SK-N-SH (cell line): Measurements from ENCODE around the gene STAT5B. TPM values are rescaled to one million over a fixed set of nuclear protein-coding genes. Genes with fewer than 3 reads are reported as not detected.

ENCODE experiments used
- CTCF ChIA-PET: fragments of 300-600, 350-600 bp; formaldehyde crosslinking; extraction: SDS; loops from one replicate; lab custom pipeline; 2021; lab: Yijun Ruan, JAX
- POLR2A ChIA-PET: fragments of 350-600 bp; sonication (Branson Sonifier 250); formaldehyde crosslinking; extraction: SDS; loops from one replicate; lab custom pipeline; 2020; ENCODE audit warnings: antibody characterized with exemption, inconsistent platforms; lab: Yijun Ruan, JAX
- DNase-seq: peaks from one replicate; pipeline ENCODE4 v3.0.0; 2012
- H2AFZ ChIP-seq: fragments of 200-600 bp; sonication (generic); 2 replicates; pipeline ENCODE4 v1.8.1; 2016; ENCODE audit warnings: antibody characterized with exemption, mild to moderate bottlenecking, low read depth
- H3F3A ChIP-seq: fragments of 200-600 bp; sonication (generic); replicated peaks from 2 replicates; pipeline ENCODE3; 2016; ENCODE audit warnings: antibody characterized with exemption, mild to moderate bottlenecking; ENCODE audit not compliant: insufficient read depth
- H3K27ac ChIP-seq, 2 experiments: fragments of 200-500 bp in 1 of 2; fragments of 200-600 bp in 1 of 2; sonication (Bioruptor generic) in 1 of 2; sonication (generic), shearing (Covaris generic) in 1 of 2; 2 replicates each; pipeline versions ENCODE4 v1.5.1 to v1.6.1; 2014 to 2016; ENCODE audit warnings: low read depth in 2 of 2, inconsistent platforms in 1 of 2, low read length in 1 of 2, mild to moderate bottlenecking in 1 of 2, mixed read lengths in 1 of 2
- H3K27me3 ChIP-seq: fragments of 200-600 bp; sonication (generic), shearing (Covaris generic); 2 replicates; pipeline ENCODE4 v1.6.1; 2016; ENCODE audit warnings: mixed run types; ENCODE audit not compliant: insufficient read depth
- H3K36me3 ChIP-seq, 2 experiments: fragments of 200-500 bp in 1 of 2; fragments of 200-600 bp in 1 of 2; sonication (Bioruptor generic) in 1 of 2; sonication (generic) in 1 of 2; replicated peaks in 1 of 2; 2 replicates each; pipeline versions ENCODE3 to v1.5.1; 2014 to 2016; ENCODE audit warnings: low read length in 1 of 2, mild to moderate bottlenecking in 1 of 2; ENCODE audit not compliant: insufficient read depth in 2 of 2, control insufficient read depth in 1 of 2
- H3K4me1 ChIP-seq, 2 experiments: fragments of 200-500 bp in 1 of 2; fragments of 200-600 bp in 1 of 2; sonication (Bioruptor generic) in 1 of 2; sonication (generic), shearing (Covaris generic) in 1 of 2; 2 replicates each; pipeline versions ENCODE4 v1.5.1 to v1.6.1; 2014 to 2016; ENCODE audit warnings: low read depth in 1 of 2, low read length in 1 of 2, mixed run types in 1 of 2; ENCODE audit not compliant: insufficient read depth in 2 of 2, control insufficient read depth in 1 of 2
- H3K4me2 ChIP-seq: fragments of 200-600 bp; sonication (generic), shearing (Covaris generic); 2 replicates; pipeline ENCODE4 v1.6.1; 2017; ENCODE audit warnings: mixed run types
- H3K4me3 ChIP-seq, 2 experiments: fragments of 200-500 bp in 1 of 2; fragments of 200-600 bp in 1 of 2; sonication (Bioruptor generic) in 1 of 2; sonication (generic), shearing (Covaris generic) in 1 of 2; 2 replicates each; pipeline versions ENCODE4 v1.5.1 to v1.8.1; 2014 to 2016; ENCODE audit warnings: low read depth in 2 of 2, inconsistent platforms in 1 of 2, low read length in 1 of 2, mild to moderate bottlenecking in 1 of 2, mixed read lengths in 1 of 2, moderate library complexity in 1 of 2
- H3K79me2 ChIP-seq: fragments of 200-600 bp; sonication (generic); 2 replicates; pipeline ENCODE4 v1.8.1; 2017; ENCODE audit warnings: mild to moderate bottlenecking; ENCODE audit not compliant: insufficient read depth
- H3K9ac ChIP-seq: fragments of 200-600 bp; sonication (generic); 2 replicates; pipeline ENCODE4 v1.6.1; 2017; ENCODE audit warnings: mixed run types
- H3K9me2 ChIP-seq: fragments of 200-600 bp; sonication (generic); 2 replicates; pipeline ENCODE4 v1.6.1; 2017; ENCODE audit warnings: mixed run types
- H3K9me3 ChIP-seq: fragments of 200-600 bp; sonication (generic); 2 replicates; pipeline ENCODE4 v1.6.1; 2017; ENCODE audit warnings: mixed run types, mild to moderate bottlenecking, moderate library complexity
- H4K20me1 ChIP-seq: fragments of 200-600 bp; sonication (generic); 2 replicates; pipeline ENCODE4 v1.6.1; 2017; ENCODE audit warnings: mild to moderate bottlenecking, mixed run types; ENCODE audit not compliant: insufficient read depth
- CHD2 ChIP-seq: fragments of 150-350 bp; IDR thresholded peaks from 2 replicates; pipeline ENCODE4 v1.6.1; 2018; ENCODE audit warnings: low read length; ENCODE audit not compliant: partially characterized antibody
- ELF1 ChIP-seq: IDR thresholded peaks from 2 replicates; pipeline ENCODE4 v1.4.0; 2012
- EP300 ChIP-seq, 2 experiments: IDR thresholded peaks; 2 replicates each; pipeline versions ENCODE4 v1.4.0 to v1.6.1; 2012; ENCODE audit warnings: borderline replicate concordance in 1 of 2, low read depth in 1 of 2, low read length in 1 of 2
- FOSL2 ChIP-seq: IDR thresholded peaks from 2 replicates; pipeline ENCODE4 v1.4.0; 2012; ENCODE audit warnings: low read depth, mild to moderate bottlenecking, moderate library complexity, borderline replicate concordance
- FOXM1 ChIP-seq: IDR thresholded peaks from 2 replicates; pipeline ENCODE4 v1.4.0; 2012; ENCODE audit warnings: low read depth, mild to moderate bottlenecking
- NFIC ChIP-seq: IDR thresholded peaks from 2 replicates; pipeline ENCODE4 v1.4.0; 2012; ENCODE audit warnings: borderline replicate concordance
- POLR2AphosphoS5 ChIP-seq: IDR thresholded peaks from 2 replicates; pipeline ENCODE4 v1.6.1; 2012; ENCODE audit warnings: low read depth, low read length
- SMC3 ChIP-seq: IDR thresholded peaks from 2 replicates; pipeline ENCODE4 v1.6.1; 2012; ENCODE audit warnings: low read depth, low read length, improper control_type of control experiment
- TAF1 ChIP-seq: IDR thresholded peaks from 2 replicates; pipeline ENCODE4 v1.6.1; 2012; ENCODE audit warnings: low read depth, mild to moderate bottlenecking, low read length, moderate library complexity, borderline replicate concordance
- TCF12 ChIP-seq: IDR thresholded peaks from 2 replicates; pipeline ENCODE4 v1.4.0; 2012
- TEAD4 ChIP-seq: IDR thresholded peaks from 2 replicates; pipeline ENCODE4 v1.4.0; 2012; ENCODE audit warnings: mild to moderate bottlenecking, borderline replicate concordance; ENCODE audit not compliant: insufficient read depth
- YY1 ChIP-seq: IDR thresholded peaks from 2 replicates; pipeline ENCODE4 v1.4.0; 2012; ENCODE audit warnings: low read depth, mild to moderate bottlenecking
- WGBS: methylation state at CpG from one replicate; pipeline ENCODE4 v1.1.6; 2017; ENCODE audit warnings: low lambda C conversion rate; 5-methylcytosine and 5-hydroxymethylcytosine counted together
- polyA plus RNA-seq, 3 experiments: library from polyadenylated mRNA; depleted of rRNA; stranded (reverse); fragments of >200 nt; gene quantifications; 2 replicates each; pipeline ENCODE4 v1.2.3, GENCODE V29; 2012
- TF ChIP-seq, protein P1 (sequence below): IDR thresholded peaks from 2 replicates; pipeline ENCODE4 v1.6.1; 2012; ENCODE audit warnings: mild to moderate bottlenecking, low read depth, low read length, moderate library complexity
- TF ChIP-seq, protein P2 (sequence below): IDR thresholded peaks from 2 replicates; pipeline ENCODE4 v1.4.0; 2012; ENCODE audit warnings: low read depth, borderline replicate concordance
- TF ChIP-seq, protein P3 (sequence below): IDR thresholded peaks from 2 replicates; pipeline ENCODE4 v1.4.0; 2012; ENCODE audit warnings: low read depth, borderline replicate concordance
- TF ChIP-seq, protein P4 (sequence below): fragments of 150-350 bp; IDR thresholded peaks from 2 replicates; pipeline ENCODE4 v1.6.1; 2016; ENCODE audit warnings: mild to moderate bottlenecking, low read depth, low read length
- TF ChIP-seq, protein P5 (sequence below): IDR thresholded peaks from 2 replicates; pipeline ENCODE4 v1.4.0; 2012; ENCODE audit warnings: low read depth

STAT5B gene
- polyA plus RNA-seq, 1 of the 3 experiments (the other 2 are of a cell fraction): 23.6 TPM

DNA sequence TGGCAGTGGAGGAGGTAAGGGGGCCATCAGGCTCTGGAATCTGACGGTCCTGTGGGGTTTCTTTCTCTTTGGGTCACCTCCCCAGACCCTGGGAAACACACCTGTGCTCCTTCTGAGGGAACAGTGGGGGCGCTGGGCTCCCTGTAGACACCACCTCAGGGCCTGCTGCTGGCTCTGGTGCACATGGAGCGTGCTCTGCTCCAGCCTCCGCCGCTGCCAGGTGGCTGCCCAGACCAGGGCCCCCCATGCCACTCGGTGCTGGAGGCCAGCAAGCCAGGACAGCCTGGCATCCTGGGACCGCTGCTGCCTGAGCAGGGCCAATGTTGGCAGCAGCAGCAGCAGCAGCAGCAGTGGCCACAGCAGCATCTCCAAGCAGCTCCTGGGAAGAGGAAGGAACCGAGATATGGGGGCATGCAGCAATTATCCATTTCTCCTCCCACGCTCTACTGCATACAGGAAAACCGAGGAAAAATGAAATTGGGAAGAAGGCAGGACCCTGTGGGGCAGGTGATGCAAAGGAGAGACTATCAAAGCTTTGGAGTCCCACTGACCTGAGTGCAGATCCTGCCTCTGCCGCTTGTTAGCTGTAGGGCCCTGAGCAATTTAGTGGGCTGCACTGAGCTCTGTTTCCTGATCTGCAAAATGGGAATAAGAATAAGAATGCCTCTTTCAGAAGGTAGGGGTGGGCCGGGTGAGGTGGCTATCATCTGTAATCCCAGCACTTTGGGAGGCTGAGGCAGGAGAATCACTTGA lies 82.8 kb downstream of the STAT5B start (continued):
- no peak for TF ChIP-seq EP300 (IDR thresholded peaks at IDR 0.05; ENCODE audit: borderline replicate concordance in 1 of 2, low read depth in 1 of 2, low read length in 1 of 2)
- TF ChIP-seq TAF1: no peak

DNA sequence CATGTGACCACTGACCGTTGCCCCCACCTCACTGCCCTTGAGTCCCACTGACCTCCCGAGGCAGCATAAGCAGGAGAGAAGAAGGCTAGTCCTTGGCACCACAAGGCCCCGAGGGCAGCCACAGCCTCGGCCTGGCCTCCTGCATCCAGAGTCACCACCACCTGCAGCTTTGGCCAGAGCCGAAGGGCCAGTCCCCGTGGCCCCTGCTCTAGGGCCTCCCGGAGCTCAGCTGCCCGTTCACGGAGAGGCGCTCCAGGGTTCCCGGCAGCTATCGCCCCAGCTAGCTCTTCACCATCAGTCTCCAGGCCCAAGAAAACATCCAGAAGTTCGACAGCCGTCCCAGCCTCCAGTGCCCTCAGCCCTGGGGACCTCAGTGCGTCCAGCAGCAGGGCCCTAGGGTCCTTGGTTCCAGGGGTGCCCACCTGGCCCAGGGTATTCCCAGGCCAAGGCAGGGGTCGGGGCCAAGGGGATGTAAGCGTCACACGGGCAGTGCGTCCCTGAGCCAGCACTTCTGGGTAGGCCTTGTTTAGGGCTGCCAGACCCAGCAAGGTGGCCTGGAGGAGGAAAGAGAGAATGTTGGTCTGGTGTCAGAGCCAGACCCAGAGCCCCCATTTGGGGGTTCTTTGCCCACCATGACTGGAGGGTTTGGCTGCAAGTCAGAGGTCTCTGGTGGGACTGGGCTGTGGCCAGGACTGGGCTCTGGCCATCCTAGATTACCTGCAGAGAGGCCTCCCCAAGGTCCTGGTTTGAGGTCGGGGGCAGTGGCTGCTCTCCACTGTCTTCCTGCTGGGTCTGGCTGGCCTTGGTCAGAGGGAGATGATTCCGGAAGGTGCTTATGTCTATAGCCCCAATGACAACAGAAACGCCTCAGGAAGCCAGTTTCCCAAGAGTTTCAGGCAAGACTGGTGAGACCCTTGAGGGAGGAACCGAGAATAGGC lies 83.7 kb downstream of the STAT5B start:
- Histone ChIP-seq H3K4me1 (peaks cover 0 to 12% of the 10 kb centered on the region in 2 experiments; a peak in 1 of 4 replicates), H2AFZ (no peak overlapping the region), H3K9me3 (no peaks in the 10 kb centered on the region), H3K4me2 (no peak overlapping the region), H3K9ac (no peak overlapping the region), H3K4me3 (no peak overlapping the region), H3F3A (no peaks in the 10 kb centered on the region), H3K36me3 (no peaks in the 10 kb centered on the region), H3K9me2 (no peaks in the 10 kb centered on the region), H3K27me3 (no peaks in the 10 kb centered on the region), H3K79me2 (no peaks in the 10 kb centered on the region), H3K27ac (no peak overlapping the region), H4K20me1 (no peaks in the 10 kb centered on the region)
- no peak for DNase-seq
- ChIA-PET CTCF (interaction anchor here (1.2 to 3.7 kb wide), 4 partner anchors 8 to 82 kb away, joined by 3 to 30 read pairs (median 11); partner anchors contain the start of genes HCRT and KCNH4), POLR2A (no interaction called here)
- 95% methylated on average over 19 of the region's 23 CpGs for WGBS
- TF ChIP-seq, protein P1, sequence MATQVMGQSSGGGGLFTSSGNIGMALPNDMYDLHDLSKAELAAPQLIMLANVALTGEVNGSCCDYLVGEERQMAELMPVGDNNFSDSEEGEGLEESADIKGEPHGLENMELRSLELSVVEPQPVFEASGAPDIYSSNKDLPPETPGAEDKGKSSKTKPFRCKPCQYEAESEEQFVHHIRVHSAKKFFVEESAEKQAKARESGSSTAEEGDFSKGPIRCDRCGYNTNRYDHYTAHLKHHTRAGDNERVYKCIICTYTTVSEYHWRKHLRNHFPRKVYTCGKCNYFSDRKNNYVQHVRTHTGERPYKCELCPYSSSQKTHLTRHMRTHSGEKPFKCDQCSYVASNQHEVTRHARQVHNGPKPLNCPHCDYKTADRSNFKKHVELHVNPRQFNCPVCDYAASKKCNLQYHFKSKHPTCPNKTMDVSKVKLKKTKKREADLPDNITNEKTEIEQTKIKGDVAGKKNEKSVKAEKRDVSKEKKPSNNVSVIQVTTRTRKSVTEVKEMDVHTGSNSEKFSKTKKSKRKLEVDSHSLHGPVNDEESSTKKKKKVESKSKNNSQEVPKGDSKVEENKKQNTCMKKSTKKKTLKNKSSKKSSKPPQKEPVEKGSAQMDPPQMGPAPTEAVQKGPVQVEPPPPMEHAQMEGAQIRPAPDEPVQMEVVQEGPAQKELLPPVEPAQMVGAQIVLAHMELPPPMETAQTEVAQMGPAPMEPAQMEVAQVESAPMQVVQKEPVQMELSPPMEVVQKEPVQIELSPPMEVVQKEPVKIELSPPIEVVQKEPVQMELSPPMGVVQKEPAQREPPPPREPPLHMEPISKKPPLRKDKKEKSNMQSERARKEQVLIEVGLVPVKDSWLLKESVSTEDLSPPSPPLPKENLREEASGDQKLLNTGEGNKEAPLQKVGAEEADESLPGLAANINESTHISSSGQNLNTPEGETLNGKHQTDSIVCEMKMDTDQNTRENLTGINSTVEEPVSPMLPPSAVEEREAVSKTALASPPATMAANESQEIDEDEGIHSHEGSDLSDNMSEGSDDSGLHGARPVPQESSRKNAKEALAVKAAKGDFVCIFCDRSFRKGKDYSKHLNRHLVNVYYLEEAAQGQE: no peak
- TF ChIP-seq FOSL2 (no peak), POLR2AphosphoS5 (no peak), NFIC (no peak), TEAD4 (no peak), ELF1 (no peak), TCF12 (no peak), EP300 (IDR thresholded peaks at IDR 0.05; ENCODE audit: borderline replicate concordance in 1 of 2, low read depth in 1 of 2, low read length in 1 of 2) (no peak), FOXM1 (no peak), SMC3 (no peak), TAF1 (no peak), YY1 (no peak), CHD2 (no peak)
- TF ChIP-seq, protein P2, sequence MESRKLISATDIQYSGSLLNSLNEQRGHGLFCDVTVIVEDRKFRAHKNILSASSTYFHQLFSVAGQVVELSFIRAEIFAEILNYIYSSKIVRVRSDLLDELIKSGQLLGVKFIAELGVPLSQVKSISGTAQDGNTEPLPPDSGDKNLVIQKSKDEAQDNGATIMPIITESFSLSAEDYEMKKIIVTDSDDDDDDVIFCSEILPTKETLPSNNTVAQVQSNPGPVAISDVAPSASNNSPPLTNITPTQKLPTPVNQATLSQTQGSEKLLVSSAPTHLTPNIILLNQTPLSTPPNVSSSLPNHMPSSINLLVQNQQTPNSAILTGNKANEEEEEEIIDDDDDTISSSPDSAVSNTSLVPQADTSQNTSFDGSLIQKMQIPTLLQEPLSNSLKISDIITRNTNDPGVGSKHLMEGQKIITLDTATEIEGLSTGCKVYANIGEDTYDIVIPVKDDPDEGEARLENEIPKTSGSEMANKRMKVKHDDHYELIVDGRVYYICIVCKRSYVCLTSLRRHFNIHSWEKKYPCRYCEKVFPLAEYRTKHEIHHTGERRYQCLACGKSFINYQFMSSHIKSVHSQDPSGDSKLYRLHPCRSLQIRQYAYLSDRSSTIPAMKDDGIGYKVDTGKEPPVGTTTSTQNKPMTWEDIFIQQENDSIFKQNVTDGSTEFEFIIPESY: no peak
- TF ChIP-seq, protein P3, sequence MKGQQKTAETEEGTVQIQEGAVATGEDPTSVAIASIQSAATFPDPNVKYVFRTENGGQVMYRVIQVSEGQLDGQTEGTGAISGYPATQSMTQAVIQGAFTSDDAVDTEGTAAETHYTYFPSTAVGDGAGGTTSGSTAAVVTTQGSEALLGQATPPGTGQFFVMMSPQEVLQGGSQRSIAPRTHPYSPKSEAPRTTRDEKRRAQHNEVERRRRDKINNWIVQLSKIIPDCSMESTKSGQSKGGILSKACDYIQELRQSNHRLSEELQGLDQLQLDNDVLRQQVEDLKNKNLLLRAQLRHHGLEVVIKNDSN: no peak
- TF ChIP-seq, protein P4, sequence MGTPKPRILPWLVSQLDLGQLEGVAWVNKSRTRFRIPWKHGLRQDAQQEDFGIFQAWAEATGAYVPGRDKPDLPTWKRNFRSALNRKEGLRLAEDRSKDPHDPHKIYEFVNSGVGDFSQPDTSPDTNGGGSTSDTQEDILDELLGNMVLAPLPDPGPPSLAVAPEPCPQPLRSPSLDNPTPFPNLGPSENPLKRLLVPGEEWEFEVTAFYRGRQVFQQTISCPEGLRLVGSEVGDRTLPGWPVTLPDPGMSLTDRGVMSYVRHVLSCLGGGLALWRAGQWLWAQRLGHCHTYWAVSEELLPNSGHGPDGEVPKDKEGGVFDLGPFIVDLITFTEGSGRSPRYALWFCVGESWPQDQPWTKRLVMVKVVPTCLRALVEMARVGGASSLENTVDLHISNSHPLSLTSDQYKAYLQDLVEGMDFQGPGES: no peak
- TF ChIP-seq, protein P5, sequence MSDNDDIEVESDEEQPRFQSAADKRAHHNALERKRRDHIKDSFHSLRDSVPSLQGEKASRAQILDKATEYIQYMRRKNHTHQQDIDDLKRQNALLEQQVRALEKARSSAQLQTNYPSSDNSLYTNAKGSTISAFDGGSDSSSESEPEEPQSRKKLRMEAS: no peak
